Measurements from ENCODE around the gene TASP1.

TASP1 gene

DNA sequence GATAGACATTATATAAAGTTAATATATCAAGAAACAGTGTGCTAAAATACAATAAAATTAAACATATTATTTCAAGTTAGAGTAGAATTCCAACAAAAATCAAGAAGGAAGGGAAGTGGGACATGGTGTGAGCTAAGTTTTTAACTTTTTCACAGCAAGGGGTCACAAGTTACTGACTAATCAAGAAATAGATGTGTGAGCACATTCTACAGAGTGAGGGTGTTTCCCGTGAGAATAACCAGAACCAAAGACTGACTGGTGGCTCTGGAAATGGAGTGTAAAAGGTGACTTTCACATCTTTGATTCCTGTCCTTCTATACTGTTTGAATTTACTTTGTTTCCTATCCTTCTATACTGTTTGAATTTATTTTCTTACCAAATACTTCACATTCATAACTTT lies 206.6 kb downstream of the TASP1 start:
- DNase-seq = no peak

DNA sequence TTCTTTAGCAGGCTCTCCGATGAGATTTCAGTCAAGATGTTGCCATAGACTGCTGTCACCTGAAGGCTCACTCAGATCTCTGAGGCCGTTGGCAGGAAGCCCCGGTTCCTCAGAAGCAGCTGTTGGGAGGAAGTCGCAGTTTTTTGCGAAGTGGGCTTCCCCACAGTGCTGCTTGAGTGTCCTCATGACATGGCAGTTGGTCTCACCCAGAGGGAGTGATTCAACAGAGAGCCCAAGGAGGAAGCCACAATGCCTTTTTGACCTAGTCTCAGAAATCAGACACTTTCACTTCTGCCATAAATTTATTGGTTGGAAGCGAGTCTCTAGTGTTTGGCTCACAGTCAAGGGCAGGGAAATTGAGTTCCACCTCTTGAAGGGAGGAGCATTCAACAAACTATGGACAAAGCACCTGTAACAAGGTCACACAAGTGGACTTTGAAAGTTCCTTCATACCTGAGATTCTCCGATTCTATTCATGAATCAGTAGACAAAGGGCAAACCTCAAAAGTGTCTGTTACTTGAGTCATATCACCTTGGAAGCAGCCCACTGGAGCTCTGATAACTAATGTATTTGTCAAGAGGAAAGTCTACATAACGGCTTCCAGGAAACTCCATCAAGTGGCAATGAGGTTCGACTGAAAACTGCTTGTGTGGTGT lies 208.3 kb downstream of the TASP1 start:
- no peak for DNase-seq

DNA sequence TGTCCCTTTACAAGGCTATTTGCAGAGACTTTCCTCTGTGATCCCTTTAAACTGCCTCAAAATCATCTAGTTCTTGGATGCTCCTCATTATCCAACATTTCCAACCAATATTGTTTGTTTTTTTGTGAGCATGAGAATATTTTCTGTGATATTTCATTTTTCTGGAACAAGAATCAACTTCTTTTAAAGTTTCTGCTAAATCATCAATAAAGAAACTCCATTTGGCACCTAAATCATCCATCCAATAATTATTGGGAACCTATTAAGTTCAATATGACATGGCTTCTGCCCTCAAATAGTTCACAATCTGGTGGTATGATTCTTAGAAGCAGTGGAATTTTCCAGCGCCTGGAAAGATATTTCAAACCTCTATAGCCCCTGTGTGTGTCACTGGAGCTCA lies 210.0 kb downstream of the TASP1 start:
- no peak for DNase-seq

DNA sequence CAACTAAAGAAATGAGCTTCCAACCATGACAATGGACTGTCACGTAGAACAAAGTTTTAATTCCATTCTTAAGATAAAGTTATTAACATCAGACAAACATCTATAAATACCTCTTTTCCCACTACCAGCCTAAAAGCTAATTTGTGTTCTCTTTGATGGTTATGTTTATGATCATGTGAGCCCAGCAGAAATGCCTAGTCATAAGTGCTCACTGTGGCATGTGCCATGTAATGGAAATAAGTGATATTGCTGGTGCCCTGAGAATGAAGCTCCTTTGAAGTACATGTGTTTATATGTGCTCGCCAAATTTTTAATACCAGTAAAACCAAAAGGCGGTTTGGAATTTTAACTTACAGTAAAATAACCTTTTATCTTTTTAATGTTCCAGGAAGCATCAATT lies 211.9 kb downstream of the TASP1 start:
- no peak for DNase-seq

DNA sequence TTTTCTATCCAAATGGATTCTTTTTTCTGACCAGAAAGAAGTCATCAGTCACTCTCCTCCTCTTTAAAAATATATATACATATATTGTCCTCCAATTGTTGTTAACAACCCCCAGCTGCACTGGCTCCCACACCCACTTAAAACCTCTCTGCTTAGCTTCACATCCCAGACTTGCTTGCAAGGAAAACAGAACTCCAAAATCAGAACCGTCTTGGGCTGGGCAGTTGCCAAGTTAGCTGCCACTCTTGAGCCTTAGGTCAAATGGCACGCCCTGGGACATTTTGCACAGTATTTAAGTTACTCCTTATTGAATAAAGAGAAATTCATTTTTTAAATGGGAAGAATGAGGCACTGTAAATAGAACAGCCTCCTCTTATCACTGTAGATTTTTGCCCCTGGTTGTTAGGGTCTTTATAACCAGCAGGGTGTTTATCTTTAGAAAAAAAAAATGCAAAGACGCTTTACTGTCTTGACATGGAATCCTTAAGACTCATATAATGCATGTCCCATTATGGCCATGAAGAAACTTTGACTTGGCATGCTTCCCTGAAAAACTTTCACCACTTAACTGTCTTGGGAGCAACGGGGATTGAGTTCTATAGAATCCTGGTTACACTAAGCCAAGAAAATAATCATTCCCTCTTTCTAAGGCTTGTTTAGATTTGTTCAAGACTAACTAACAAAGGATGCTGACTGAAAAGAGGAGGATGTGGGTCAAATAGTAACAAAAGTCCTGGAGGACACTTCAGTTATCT lies 213.2 kb downstream of the TASP1 start:
- DNase-seq = no peak

DNA sequence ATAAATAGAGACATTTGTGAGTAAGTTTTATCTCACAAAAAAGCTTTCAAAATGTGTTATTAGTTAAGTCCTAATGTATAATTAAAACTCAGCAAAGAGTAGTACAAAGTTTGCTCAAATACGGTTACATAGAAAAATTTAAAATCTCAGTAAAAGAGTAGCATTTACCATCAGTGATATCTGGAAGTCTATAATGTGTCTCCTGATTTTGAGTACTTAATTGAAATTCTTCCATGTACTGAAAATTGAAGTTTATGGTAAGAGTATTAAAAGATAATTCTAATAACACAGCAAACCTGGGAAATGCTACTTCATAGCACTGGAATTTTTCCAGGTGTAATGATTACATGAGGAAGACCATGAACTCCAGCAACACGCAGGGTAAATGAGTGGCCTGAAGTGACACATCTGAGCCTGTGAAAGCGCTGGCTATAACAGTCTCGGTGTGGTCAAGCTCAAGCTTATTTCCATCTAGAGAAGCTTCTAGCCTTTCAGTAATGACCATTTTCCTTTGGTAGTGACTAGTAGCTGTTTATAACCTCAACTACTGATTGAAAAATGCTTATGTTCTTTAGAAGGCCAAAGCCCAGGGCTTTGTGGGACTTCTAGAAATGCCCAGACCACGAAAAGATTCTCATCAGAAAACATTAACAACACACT lies 214.4 kb downstream of the TASP1 start:
- no peak for DNase-seq

DNA sequence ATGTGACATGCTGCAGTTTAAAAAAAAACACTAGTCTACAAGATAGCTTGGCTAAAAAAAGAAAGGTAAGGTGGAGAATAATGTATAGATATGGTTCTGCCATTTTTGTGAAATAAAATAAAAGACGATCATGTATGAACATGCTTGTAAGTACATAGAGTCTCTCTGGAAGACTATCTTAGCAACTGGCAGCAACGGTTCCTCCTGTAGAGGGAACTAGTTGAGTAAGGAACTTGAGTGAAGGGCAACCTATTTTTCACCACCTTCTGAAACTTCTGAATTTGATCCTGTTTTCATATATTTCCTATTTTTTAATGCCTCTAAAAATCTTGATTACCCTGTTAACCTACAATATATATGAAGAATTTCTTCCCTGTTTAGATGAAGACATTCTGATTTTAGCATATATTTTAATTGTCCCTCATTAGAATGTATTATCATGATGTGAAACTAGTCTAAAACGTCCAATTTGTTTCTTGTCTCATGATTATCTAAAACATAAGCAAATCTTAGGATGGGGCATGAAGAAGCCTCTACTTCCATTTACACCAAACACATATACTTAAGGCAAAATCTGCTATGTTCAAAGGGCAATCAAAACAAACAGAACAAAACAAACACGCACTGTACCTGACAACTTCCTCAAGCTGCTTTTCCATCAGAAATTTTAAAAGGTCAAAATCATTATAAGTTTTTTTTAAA lies 215.1 kb downstream of the TASP1 start:
- no peak for DNase-seq

DNA sequence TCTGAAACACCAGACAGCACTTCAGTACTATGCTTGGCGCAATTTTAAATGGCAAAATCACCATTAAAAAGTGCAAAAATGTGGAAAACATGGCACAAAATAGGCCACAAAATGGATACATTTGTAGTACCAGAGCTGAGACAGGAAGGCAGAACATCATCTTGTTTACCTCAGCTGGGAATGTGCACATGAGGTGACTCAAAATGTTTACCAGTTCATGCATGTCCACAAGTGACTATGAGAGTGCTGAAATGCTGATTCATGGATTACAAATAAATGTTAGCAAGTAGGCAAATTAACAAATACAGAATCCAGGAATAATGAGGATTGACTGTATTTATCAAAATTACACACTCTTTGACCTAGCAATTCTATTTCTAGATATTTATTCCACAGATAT lies 216.1 kb downstream of the TASP1 start:
- DNase-seq = no peak

DNA sequence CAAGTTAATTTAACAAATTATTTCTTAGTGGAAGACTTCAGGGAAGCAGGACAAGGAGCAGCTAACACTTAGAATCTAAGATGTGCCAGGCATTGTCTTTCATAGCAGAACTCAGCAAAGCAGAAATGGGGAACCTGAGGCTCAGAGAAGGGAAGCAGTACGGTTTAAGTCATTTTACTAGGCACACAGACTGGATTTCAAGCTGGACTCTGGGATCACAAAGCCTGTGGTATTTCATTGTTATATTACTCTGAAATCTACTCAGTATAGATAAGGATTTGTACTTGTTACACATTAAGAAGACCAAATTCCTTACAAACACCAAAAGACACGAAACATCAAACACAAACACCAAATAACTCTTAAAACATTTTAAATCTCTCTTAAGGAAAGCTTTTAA lies 218.1 kb downstream of the TASP1 start:
- DNase-seq = no peak

DNA sequence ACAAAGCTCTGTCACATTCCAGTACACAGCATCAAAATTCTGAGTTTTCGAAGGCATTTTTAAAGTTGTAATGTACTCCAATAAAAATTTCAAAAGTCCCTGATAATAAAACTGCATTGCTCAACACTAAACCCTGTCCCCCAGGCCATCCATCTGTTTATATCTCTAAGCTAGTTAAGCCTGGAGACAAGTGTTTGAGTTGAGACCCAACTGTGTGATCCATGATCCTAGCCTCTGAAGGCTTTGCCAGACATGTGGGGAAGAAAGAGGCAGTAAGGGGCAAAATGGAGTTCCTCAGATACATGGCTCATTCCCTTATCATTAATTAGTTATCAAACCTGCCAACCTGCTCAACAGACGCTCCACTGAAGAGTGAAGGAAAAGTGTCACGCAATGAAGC lies 219.3 kb downstream of the TASP1 start:
- DNase-seq = no peak

DNA sequence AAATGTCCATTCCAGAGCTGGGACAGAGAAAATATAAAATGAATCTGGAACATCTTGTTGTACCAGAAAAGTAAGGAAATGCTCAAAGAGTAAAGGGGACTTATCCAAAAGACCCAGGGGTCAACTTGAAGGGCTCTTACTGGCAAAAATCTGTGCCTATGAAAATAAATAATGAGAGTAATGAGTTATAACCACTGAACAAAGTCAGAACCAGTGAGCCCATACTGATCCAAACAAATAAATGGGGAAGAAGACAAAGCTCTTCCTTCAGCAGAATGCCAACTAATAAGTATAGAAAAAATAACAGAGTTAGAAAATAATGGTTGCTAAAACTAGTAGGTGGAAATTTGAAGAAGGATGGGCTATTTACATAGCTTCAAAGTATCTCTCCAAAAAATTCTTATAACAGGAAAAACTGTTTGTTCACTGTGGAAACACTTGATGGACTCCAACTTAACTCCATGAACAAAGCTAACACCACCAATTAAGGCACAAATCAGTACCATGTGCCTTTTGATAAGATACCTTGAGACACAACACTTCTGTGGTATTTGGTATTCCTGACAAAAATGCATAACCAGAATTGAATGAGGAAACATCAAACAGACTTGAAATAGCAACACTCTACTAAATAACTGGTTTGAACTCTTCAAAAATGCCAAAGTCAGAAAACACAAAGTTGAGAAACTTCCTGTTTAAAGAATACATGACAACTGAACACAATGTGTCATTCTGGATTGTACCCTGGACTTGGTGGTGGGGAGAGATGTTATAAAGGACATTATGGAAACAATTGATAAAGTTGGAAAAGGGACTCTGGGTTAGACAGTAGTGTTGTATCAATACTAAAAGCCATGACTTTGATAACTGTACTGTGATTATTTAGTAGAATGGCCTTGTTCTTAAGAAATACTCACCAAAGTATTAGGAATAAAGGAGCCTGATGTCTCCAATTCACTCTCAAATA lies 220.2 kb downstream of the TASP1 start:
- no peak for DNase-seq

DNA sequence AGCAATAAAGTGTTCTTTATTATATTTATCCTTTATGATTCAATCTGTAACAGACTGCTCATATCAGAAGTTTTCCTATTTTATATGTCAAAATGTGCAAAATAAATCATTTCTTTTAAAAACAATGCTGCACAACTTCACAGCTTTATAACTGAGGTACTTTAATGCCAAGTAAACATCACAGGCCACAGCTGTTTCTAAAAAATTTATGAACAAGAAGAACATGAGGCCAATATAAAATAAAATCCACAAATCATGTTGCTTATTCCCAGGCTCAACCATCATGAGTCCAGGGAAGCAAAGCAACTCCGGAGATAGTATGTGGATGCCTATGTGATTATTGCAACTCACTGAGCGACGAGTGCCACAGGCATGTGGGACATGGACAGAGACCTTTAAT lies 222.2 kb downstream of the TASP1 start:
- DNase-seq = no peak

DNA sequence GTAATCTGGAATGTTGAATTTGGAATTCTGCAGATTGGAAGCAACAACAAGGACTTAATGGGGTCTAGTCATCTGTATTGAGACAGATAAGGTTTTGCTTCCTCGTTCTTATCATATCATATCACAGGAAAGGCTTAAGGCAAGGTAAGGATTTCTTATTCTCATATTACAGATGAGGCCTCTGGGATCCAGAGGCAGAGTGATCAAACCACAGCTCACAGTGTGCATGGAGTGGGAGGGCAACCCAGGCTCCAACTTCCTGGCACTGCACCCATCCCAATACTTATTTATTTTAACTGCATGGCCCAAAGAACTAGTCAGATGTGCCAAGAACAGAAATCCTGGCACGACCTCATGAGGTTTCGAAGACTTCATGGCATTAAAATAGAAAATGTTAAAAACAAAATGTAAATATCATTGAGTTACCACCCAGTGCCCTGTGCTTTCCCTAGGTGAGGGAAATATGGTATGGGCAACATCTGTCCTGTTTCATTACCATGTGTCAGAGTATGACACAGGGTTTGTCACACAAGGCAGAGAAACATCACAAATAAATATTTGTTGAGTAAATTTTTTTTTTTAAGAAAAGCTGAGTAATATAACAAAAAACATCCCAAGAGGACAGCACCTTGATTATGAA lies 225.8 kb downstream of the TASP1 start:
- no peak for DNase-seq

DNA sequence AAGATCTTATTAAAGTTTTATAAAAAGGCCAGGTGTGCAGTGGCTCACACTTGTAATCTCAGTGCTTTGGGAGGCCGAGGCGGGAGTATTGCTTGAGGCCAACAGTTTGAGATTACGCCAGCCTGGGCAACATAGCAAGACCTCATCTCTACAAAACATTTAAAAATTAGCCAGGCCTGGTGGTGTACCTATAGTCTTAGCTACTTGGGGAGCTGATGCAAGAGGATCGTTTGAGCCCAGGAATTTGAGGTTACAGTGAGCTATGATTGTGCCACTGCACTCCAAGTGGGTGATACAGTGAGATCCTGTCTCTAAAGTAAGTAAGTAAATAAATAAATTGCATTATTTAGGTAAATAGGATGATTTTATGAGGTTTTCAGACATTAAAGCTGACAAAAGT lies 234.4 kb downstream of the TASP1 start:
- no peak for DNase-seq

DNA sequence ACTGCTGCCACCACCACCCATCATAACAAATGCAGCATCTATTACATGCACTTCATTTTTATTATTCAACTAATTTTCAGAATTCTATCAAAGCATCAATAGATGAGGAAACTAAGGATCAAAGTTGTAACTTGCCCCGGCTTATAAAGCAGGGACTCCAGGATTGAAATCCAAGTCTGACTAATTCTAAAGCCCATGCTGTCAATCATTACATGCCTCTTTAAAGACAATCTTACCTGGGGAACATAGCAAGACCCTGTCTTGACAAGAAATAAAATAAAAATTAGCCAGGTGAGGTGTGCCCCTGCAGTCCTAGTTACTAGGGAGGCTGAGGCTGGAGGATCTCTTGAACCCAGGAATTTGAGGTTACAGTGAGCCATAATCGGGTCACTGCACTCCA lies 235.3 kb downstream of the TASP1 start:
- no peak for DNase-seq

DNA sequence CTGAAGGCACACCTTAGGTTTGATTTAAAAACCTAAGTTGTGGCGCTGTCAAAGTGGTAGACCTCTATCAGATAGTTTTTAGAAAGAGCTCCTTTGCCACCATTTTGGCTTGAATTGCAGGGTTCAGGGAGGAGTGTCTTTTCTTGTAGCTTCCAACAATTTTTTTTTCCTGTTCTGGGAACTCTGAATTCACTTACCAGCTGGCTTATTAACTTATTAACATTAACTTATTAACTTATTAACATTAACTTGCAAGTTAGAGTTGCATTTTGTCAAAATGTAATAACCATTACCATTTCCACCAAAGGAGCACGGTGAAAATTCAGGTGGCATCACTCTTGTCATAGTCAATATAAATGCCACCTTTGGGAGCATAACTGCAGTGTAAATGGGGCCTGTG lies 235.7 kb downstream of the TASP1 start:
- no peak for DNase-seq

DNA sequence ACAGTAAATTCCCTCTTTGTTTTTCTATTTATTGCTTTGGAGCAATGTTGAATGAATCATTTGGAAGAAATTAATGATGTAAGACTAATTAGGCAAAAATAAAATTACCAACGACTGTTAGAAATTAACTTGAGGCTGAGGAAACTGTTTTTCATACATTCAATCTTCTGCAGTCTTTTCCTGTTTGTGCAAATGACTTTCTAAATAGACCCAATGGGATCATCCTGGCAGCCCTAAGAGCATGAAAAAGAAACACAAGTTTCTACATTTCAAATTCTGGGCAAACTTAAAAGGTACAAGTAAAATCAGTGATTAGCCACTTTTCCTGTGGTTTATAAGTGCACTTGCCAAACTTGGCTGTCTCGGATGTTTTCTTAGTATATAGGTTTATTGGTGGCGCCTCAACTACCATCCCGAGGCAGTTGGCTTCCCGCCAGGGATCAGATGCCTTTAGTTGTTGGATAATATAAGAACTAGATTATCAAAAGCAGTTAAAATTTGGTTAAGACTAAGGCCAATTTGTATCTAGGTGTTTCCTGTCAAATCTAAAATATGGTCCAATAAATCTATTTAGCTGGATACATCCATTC lies 236.5 kb downstream of the TASP1 start:
- no peak for DNase-seq

DNA sequence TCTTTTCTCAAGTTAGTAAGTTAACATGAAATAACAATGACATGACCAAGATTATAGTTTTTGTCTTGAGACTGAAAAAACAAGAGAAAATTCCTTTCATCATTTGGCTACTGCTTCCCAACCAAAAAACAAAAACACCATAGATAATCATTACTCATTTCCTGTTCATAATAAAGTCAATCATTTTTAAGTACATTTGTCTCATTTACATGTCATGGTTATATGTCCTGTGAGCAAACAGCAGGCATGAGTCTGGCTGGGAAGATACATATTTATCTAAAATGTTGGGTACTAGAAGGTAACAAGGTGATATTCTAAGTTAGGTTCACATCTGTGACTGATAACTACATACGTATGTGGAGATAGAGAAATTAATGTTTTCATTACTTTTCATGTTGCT lies 237.1 kb downstream of the TASP1 start:
- DNase-seq = no peak

DNA sequence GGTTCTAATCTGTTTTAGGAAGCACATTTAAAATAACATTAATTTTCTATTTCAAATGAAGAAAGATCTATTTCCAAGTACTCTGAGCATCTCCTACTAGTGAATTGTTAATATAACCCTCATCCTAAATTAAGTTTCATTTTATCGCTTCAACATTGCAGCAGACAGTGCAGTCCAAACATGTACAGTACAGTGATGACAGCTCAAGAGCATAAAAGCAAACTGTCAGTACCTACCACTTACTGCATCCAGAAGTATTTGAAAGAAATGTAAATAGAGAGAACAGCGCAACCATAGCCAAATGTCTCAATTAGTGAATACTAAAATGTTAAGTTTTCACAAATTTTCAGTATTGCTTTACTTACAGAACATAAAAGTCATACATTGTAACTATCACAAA lies 238.3 kb downstream of the TASP1 start:
- DNase-seq = no peak

DNA sequence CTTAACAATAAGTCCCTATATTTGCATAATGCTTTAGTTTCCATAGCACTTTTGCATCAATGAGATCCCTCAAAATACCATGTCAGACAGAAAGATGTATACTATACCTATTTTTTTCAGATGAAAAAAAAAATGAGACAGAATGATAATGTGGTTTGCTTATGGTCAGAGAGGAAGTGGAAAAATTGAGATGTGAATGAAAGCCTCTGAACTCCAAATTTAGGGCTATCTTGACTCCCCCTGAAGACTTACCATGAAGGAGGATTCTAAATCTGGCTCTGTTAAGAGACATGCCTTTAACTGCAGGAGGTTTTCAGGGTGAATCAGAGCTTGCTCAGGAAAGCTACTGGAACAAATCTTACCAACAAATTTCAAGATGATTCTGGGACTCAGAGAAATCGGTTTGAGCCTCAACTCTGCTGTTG lies 241.4 kb downstream of the TASP1 start:
- DNase-seq = no peak

DNA sequence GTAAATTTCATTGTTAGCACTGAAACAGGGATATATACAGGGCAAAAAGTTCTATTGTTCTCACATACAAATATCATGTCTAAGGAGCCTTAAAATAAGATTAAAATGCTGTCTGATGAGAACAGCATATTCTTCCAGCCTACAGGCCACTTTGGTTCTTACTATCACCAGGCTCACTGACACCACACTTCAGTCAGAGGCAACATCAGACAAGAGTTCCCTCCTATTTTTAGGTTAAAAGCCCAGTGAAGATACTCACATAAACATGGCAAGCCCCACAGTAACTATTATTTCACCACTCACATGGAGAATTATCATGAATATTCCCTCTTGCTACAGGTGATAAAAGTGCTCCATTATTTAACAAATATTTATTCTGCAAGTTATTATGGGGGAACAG lies 241.9 kb downstream of the TASP1 start:
- DNase-seq = no peak

DNA sequence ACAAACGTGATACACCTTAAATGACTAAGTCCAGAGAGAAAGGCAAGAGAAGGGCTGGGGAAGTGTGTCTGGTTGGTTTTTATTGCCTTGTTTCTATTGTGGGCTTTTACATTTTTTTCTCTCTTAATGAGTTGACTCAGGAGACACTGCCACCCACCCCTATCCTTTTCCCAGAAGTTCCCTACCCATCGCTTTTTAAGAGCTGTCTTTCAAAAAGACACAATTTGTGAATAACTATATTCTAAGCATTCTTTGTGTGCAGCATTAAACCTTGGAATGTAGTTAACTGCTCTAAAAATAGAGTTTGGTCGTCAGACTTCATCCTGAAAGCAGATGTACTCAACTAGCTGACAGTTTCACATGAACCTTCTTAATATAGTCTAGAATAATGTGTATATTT lies 242.7 kb downstream of the TASP1 start:
- no peak for DNase-seq
